IPS DF 19.7 (cell line): ENCODE results near the gene TXK.

Experiments
- DNase-seq: peaks from one replicate; pipeline ENCODE4 v3.0.0-alpha.2; 2013; ENCODE audit warnings: low read depth, low spot score

TXK gene

GRCh38 chr4:48137846-48138245 lies 3.8 kb upstream of the TXK start:
- DNase-seq, result no peak

GRCh38 chr4:48133669-48134068 lies 381 bp downstream of the TXK start:
- no peak for DNase-seq

GRCh38 chr4:48131736-48132135 lies 2.3 kb downstream of the TXK start:
- no peak for DNase-seq

- no peak for DNase-seq
Observed at GRCh38 chr4:48130100-48130499, 4.0 kb downstream of the TXK start.

GRCh38 chr4:48129307-48130014 lies 4.6 kb downstream of the TXK start:
- DNase-seq, result no peak

GRCh38 chr4:48127682-48128404 lies 6.2 kb downstream of the TXK start:
- DNase-seq, result peak; percentile 82

GRCh38 chr4:48127231-48127630 lies 6.8 kb downstream of the TXK start:
- peak; percentile 33 for DNase-seq

GRCh38 chr4:48126621-48127020 lies 7.4 kb downstream of the TXK start:
- DNase-seq, result no peak

- DNase-seq, result no peak
Observed at GRCh38 chr4:48124870-48125269, 9.2 kb downstream of the TXK start.

GRCh38 chr4:48122756-48123155 lies 11.3 kb downstream of the TXK start:
- no peak for DNase-seq

- DNase-seq, result no peak
Observed at GRCh38 chr4:48121180-48121579, 12.9 kb downstream of the TXK start.

GRCh38 chr4:48120132-48120531 lies 13.9 kb downstream of the TXK start:
- no peak for DNase-seq

GRCh38 chr4:48119646-48120045 lies 14.4 kb downstream of the TXK start:
- DNase-seq, result no peak

- DNase-seq, result no peak
Observed at GRCh38 chr4:48118081-48118480, 16.0 kb downstream of the TXK start.

GRCh38 chr4:48116582-48116981 lies 17.5 kb downstream of the TXK start:
- no peak for DNase-seq

- no peak for DNase-seq
Observed at GRCh38 chr4:48114412-48114811, 19.6 kb downstream of the TXK start.

- DNase-seq, result no peak
Observed at GRCh38 chr4:48112017-48112667, 21.9 kb downstream of the TXK start.

GRCh38 chr4:48110452-48110978 lies 23.5 kb downstream of the TXK start:
- DNase-seq, result no peak

- peak; percentile 52 for DNase-seq
Observed at GRCh38 chr4:48109413-48110263, 24.4 kb downstream of the TXK start.

GRCh38 chr4:48108309-48109073 lies 25.6 kb downstream of the TXK start:
- no peak for DNase-seq

GRCh38 chr4:48105230-48105629 lies 28.8 kb downstream of the TXK start:
- no peak for DNase-seq
